DLD1 (cell line): Measurements from ENCODE around the gene DNPH1.

Source experiments
- in situ Hi-C: cut with HindIII; loops from 2 replicates; pipeline ENCODE4 v1.10.0; 2017; ENCODE audit warnings: low sequenced_read_pairs

DNPH1 gene

GRCh38 chr6:43247114-43247999 is 18.1 kb upstream of the DNPH1 start:
- in situ Hi-C loops: no loop called here

GRCh38 chr6:43246301-43247113 is 17.2 kb upstream of the DNPH1 start:
- in situ Hi-C loops: no loop called here

- in situ Hi-C loops: no loop called here
Observed at GRCh38 chr6:43243664-43244321, 14.5 kb upstream of the DNPH1 start.

- in situ Hi-C loops: no loop called here
Observed at GRCh38 chr6:43242908-43243663, 13.8 kb upstream of the DNPH1 start, which contains the start of gene TTBK1. Gene TTBK1, plus strand, starts transcription at chr6:43243481. Its CDS starts 3,180 bp downstream, at chr6:43246661.

- in situ Hi-C loops: no loop called here
Observed at GRCh38 chr6:43241446-43241845, 12.2 kb upstream of the DNPH1 start.

GRCh38 chr6:43240950-43241349 is 11.7 kb upstream of the DNPH1 start:
- in situ Hi-C loops: no loop called here

GRCh38 chr6:43239054-43239453 is 9.8 kb upstream of the DNPH1 start:
- in situ Hi-C loops: no loop called here

- in situ Hi-C loops: no loop called here
Observed at GRCh38 chr6:43235841-43236240, 6.6 kb upstream of the DNPH1 start.

GRCh38 chr6:43231735-43232450 is 2.6 kb upstream of the DNPH1 start:
- in situ Hi-C loops: no loop called here

GRCh38 chr6:43231053-43231452 is 1.8 kb upstream of the DNPH1 start:
- in situ Hi-C loops: no loop called here

GRCh38 chr6:43229803-43230620 is 731 bp upstream of the DNPH1 start:
- in situ Hi-C loops: no loop called here

- in situ Hi-C loops: no loop called here
Observed at GRCh38 chr6:43226192-43226851, 3.0 kb downstream of the DNPH1 start.

GRCh38 chr6:43223175-43223574 is 6.1 kb downstream of the DNPH1 start:
- in situ Hi-C loops: no loop called here

GRCh38 chr6:43222418-43223059 is 6.7 kb downstream of the DNPH1 start:
- in situ Hi-C loops: no loop called here

GRCh38 chr6:43221046-43221972 is 8.0 kb downstream of the DNPH1 start:
- in situ Hi-C loops: no loop called here

GRCh38 chr6:43220439-43220951 is 8.8 kb downstream of the DNPH1 start:
- in situ Hi-C loops: no loop called here

GRCh38 chr6:43219814-43220213 is 9.5 kb downstream of the DNPH1 start:
- in situ Hi-C loops: no loop called here
